HL-60 (cell line): Measurements from ENCODE around the gene HINT2.

Source experiments
- DNase-seq, 2 experiments: peaks; one replicate each; pipeline ENCODE4 v3.0.0-alpha.2; 2010 to 2020; ENCODE audit warnings: low read depth in 1 of 2, low spot score in 1 of 2
- H3K27ac ChIP-seq: fragments of 250-450 bp; sonication (Bioruptor Pico); replicated peaks from 2 replicates; pipeline ENCODE4 v1.5.1; 2020; ENCODE audit warnings: mild to moderate bottlenecking, moderate library complexity
- H3K27me3 ChIP-seq: fragments of 250-450 bp; sonication (Bioruptor Pico); 2 replicates; pipeline ENCODE4 v1.5.1; 2021; ENCODE audit warnings: mild to moderate bottlenecking, moderate library complexity; ENCODE audit not compliant: insufficient read depth, poor library complexity, severe bottlenecking
- H3K4me3 ChIP-seq: replicated peaks from 2 replicates; pipeline ENCODE4 v1.5.1; 2011; ENCODE audit warnings: mild to moderate bottlenecking, control low read depth, low read length; ENCODE audit not compliant: insufficient read depth
- GABPA ChIP-seq: IDR thresholded peaks from 2 replicates; pipeline ENCODE4 v1.6.1; 2012; ENCODE audit warnings: low read depth
- POLR2AphosphoS5 ChIP-seq: IDR thresholded peaks from 2 replicates; pipeline ENCODE4 v1.6.1; 2012; ENCODE audit warnings: low read depth
- REST ChIP-seq: IDR thresholded peaks from 2 replicates; pipeline ENCODE4 v1.6.1; 2012; ENCODE audit warnings: low read depth; ENCODE audit not compliant: insufficient replicate concordance
- SPI1 ChIP-seq: IDR thresholded peaks from 2 replicates; pipeline ENCODE4 v1.6.1; 2012; ENCODE audit warnings: low read depth, mild to moderate bottlenecking, borderline replicate concordance
- TF ChIP-seq, protein P1 (sequence below): IDR thresholded peaks from one replicate; pipeline ENCODE4 v1.5.1; 2011; ENCODE audit warnings: low read length, control low read depth, inconsistent platforms; ENCODE audit not compliant: insufficient read depth

Gene HINT2

DNA sequence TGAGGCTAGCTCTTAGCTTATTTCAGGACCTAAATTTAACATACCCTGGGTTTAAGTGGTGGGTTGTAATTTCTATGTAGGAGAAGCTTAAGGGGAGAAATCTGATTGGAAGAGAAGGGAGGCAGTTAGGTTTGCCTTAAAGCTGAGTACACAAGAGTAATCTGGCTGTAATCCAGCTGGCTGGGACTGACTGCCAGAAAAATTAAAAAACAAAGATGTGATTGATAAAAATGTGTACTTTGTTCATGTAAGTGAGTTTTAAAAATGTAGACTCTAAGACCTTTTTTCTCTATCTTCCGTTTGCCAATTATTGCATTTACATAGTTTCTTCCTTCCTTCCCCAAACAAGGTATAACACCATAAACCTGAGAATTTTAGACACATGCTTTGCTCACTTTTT lies 43.3 kb downstream of the HINT2 start:
- TF ChIP-seq GABPA = no peak
- TF ChIP-seq, protein P1, sequence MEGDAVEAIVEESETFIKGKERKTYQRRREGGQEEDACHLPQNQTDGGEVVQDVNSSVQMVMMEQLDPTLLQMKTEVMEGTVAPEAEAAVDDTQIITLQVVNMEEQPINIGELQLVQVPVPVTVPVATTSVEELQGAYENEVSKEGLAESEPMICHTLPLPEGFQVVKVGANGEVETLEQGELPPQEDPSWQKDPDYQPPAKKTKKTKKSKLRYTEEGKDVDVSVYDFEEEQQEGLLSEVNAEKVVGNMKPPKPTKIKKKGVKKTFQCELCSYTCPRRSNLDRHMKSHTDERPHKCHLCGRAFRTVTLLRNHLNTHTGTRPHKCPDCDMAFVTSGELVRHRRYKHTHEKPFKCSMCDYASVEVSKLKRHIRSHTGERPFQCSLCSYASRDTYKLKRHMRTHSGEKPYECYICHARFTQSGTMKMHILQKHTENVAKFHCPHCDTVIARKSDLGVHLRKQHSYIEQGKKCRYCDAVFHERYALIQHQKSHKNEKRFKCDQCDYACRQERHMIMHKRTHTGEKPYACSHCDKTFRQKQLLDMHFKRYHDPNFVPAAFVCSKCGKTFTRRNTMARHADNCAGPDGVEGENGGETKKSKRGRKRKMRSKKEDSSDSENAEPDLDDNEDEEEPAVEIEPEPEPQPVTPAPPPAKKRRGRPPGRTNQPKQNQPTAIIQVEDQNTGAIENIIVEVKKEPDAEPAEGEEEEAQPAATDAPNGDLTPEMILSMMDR = no peak
- no peak for TF ChIP-seq SPI1
- TF ChIP-seq REST = no peak
- TF ChIP-seq POLR2AphosphoS5 = no peak
- DNase-seq = no peak
- no peak overlapping the region for H3K27ac ChIP-seq
- H3K27me3 ChIP-seq = no peaks in the 10 kb centered on the region
- H3K4me3 ChIP-seq = no peak overlapping the region

DNA sequence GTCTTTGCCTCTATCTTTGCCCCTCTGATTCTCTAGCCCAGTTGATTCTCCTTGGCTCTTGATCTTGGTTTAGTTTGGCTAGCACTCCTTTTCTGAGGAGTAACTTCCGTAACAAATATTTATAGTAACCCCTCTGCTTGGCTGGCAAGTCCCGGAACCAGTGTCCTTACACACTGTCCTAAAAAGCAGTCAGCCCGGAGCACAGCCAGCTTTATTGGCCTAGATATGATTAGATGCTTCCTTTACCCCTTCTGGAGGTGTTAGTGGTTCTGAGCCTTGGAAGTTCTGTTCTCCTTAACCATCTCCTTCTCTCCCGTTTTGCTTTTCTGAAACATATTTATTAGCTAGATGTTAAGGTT lies 43.8 kb downstream of the HINT2 start:
- TF ChIP-seq GABPA = no peak
- no peak for TF ChIP-seq POLR2AphosphoS5
- TF ChIP-seq, protein P1 = no peak
- no peak for TF ChIP-seq REST
- no peak for TF ChIP-seq SPI1
- H3K27ac ChIP-seq = no peak overlapping the region
- DNase-seq = no peak
- H3K27me3 ChIP-seq = no peaks in the 10 kb centered on the region
- no peak overlapping the region for H3K4me3 ChIP-seq

DNA sequence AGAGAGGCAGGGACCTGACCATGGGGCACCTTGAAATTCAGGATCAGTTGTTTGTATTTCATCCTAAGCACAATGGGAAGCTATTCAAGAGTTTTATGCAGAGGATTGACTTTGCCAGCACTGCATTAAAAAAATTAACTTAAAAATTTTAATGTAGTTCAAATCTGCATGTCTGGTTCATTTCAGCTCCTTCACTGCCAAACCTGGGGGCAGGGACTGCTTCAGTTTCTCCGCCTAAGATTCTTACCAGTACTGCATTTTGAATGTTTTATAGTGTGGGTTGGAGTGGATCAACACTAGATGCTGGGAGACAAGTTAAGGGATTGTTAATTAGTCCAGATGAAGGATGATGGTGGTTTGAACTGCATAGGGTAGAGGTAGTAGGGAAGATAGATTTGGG lies 45.1 kb downstream of the HINT2 start:
- TF ChIP-seq, protein P1 = no peak
- no peak for TF ChIP-seq GABPA
- no peak for TF ChIP-seq SPI1
- no peak for TF ChIP-seq POLR2AphosphoS5
- TF ChIP-seq REST = no peak
- Histone ChIP-seq H3K27ac (no peak overlapping the region), H3K4me3 (no peak overlapping the region), H3K27me3 (no peaks in the 10 kb centered on the region)
- no peak for DNase-seq
